ENCODE results near the gene ANKRD12.

Gene ANKRD12

GRCh38 chr18:9334973-9335696 lies 198.6 kb downstream of the ANKRD12 start (continued):
- TF ChIP-seq ZBTB26 (tag by site-specific recombination; optimal IDR thresholded peaks at IDR 0.05), result peak; percentile 5
- TF ChIP-seq ZNF423 (tag by site-specific recombination; IDR thresholded peaks at IDR 0.05), result no peak
- no peak for TF ChIP-seq GFI1B (tag by site-specific recombination; IDR thresholded peaks at IDR 0.05)
- no peak for TF ChIP-seq HOXA7 (CRISPR knock-in tag; IDR thresholded peaks at IDR 0.05; ENCODE audit: borderline replicate concordance)
- TF ChIP-seq TCF7L2 (IDR thresholded peaks at IDR 0.05; ENCODE audit: borderline replicate concordance, low read depth, low read length), result no peak
- no peak for TF ChIP-seq ZNF132 (tag by site-specific recombination; IDR thresholded peaks at IDR 0.05; ENCODE audit: borderline replicate concordance)
- peak; percentile 55; the same call in 1 of the 2 replicates for TF ChIP-seq PRDM10 (tag by site-specific recombination; IDR thresholded peaks at IDR 0.05)
- no peak for TF ChIP-seq ZFP3 (tag by site-specific recombination; IDR thresholded peaks at IDR 0.05; ENCODE audit: low read depth)
- TF ChIP-seq ZNF660 (tag by site-specific recombination; IDR thresholded peaks at IDR 0.05), result 0 out of 2 replicates have a peak, but pooled peaks have one; percentile 46
- no peak for TF ChIP-seq ZNF670 (tag by site-specific recombination; IDR thresholded peaks at IDR 0.05; ENCODE audit: low read depth)
- no peak for TF ChIP-seq ZBTB44 (tag by site-specific recombination; IDR thresholded peaks at IDR 0.05)
- no peak for TF ChIP-seq ZEB2 (tag by site-specific recombination; IDR thresholded peaks at IDR 0.05)
- TF ChIP-seq GLIS2 (tag by site-specific recombination; IDR thresholded peaks at IDR 0.05), result peak; percentile 62; the same call in 1 of the 2 replicates
- TF ChIP-seq ZNF174 (tag by site-specific recombination; IDR thresholded peaks at IDR 0.05), result no peak
- no peak for TF ChIP-seq ZNF701 (tag by site-specific recombination; IDR thresholded peaks at IDR 0.05)
- peak; percentile 73 for TF ChIP-seq PRDM1 (tag by site-specific recombination; IDR thresholded peaks at IDR 0.05)
- TF ChIP-seq KLF17 (tag by site-specific recombination; IDR thresholded peaks at IDR 0.05), result no peak
- TF ChIP-seq ZNF571 (tag by site-specific recombination; IDR thresholded peaks at IDR 0.05), result no peak
- TF ChIP-seq ZNF148 (tag by site-specific recombination; IDR thresholded peaks at IDR 0.05; ENCODE audit: borderline replicate concordance), result no peak
- no peak for TF ChIP-seq PRDM6 (tag by site-specific recombination; IDR thresholded peaks at IDR 0.05)
- TF ChIP-seq ZNF398 (tag by site-specific recombination; IDR thresholded peaks at IDR 0.05), result peak; percentile 37; the same call in 1 of the 2 replicates
- TF ChIP-seq YY1 (tag by site-specific recombination; IDR thresholded peaks at IDR 0.05), result no peak
- TF ChIP-seq ZIC2 (tag by site-specific recombination; IDR thresholded peaks at IDR 0.05), result no peak
- TF ChIP-seq ZNF776 (tag by site-specific recombination; IDR thresholded peaks at IDR 0.05; ENCODE audit: borderline replicate concordance), result no peak
- no peak for TF ChIP-seq ZBTB7A (tag by site-specific recombination; IDR thresholded peaks at IDR 0.05; ENCODE audit: low read depth)
- TF ChIP-seq ZNF561 (tag by site-specific recombination; IDR thresholded peaks at IDR 0.05; ENCODE audit: borderline replicate concordance), result peak; percentile 61; the same call in 1 of the 2 replicates

Data from HEK293 (cell line).